Midbrain (tissue), 1 donor: ENCODE measurements around the gene OR8B8.
"Not testable (repeated sequence)": the region's sequence is repeated elsewhere in the genome, so short reads cannot be mapped to it uniquely, and the experiment has no call there.

Experiments
- DNase-seq: peaks from one replicate; lab custom pipeline; 2025; lab: John Stamatoyannopoulos, UW

The OR8B8 gene

DNA sequence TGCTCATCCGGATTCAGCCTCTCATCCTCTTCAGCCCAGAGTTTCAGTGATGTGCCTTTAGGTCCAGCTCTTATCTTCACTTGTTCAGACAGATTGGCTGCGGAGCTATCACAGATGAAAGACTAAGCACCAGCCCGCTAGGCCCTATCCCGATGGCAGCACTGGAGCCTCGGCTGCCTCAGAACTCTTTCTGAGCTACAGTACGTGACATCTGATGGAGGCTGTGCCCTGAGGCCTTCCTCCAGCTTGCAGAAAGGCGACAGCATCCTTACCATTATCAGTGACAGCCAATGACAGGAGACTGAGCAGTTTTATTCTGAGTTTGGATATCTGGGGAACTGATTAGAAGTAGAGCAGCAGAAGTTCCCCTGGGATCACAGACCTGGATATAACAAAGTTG lies 4.0 kb downstream of the OR8B8 start:
- DNase-seq, result no peak

DNA sequence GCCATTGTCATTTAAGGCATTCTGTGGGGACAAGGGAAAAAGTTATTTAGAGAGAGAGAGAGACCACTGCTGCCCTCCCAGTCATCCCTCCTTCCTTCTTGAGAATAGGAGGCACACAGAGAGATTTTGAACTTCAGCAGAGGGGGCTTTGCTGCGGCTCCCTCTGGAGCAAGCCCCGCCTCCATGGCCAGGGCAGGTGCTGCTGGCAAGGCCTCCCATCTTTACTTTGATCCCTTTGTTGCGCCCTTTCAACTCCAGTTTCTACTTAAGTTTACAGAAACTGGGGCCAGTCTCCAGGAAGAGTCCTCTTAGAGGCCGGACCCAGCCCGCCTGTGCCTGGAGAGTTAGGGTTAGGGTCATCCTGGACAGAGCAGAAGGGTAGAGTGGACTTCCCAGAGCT lies 4.4 kb downstream of the OR8B8 start:
- DNase-seq, result no peak

DNA sequence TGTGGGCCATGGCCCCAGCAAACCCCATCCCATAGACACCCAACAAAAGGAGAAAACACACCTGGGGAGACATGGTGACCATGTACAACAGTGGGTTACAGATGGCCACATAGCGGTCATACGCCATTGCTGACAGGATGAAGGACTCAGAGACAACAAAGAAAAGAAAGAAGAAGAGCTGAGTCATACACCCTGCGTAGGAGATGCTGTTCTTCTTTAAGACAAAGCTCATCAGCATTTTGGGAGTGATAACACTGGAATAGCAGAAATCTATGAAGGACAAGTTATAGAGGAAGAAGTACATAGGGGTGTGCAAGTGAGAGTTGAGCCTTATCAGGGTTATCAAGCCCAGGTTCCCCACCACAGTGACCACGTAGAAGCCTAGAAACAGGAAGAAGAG lies 4.9 kb downstream of the OR8B8 start:
- no peak for DNase-seq

DNA sequence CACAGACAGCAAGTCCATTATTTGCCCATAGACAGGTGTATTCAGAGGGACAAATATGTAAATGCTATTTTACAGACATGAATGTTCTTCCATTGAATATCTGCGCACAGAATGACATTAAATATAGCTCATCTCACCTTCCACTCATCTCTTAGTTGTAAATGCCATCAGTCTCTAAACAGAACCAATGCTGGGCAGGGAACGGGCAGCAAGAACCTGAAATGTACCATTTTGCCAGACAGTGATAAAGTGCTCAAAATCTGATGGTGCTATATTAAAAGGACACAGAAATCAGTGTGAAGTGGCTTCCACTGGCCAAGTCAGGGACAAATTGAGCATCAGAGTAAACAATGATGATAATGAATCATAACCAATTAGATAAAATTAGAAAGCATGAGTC lies 10.8 kb downstream of the OR8B8 start:
- no peak for DNase-seq

DNA sequence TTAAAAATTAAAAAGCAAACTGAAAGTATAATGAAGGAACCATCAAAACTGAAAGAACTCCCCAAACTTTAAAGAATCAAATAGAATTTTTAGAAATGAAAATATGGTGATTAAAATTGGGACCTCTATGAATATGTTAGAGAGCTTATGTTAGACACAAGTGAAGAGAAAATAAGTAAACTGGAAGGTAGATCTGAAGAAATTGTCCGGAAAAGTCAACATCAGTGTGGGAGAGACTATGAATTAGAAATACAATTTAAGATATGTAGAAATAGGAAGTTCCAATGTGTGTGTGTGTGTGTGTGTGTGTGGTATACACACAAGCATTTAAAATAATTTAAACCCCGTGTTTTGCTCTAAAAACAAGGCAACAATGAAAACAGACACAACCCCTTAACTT lies 15.9 kb downstream of the OR8B8 start:
- no peak for DNase-seq

DNA sequence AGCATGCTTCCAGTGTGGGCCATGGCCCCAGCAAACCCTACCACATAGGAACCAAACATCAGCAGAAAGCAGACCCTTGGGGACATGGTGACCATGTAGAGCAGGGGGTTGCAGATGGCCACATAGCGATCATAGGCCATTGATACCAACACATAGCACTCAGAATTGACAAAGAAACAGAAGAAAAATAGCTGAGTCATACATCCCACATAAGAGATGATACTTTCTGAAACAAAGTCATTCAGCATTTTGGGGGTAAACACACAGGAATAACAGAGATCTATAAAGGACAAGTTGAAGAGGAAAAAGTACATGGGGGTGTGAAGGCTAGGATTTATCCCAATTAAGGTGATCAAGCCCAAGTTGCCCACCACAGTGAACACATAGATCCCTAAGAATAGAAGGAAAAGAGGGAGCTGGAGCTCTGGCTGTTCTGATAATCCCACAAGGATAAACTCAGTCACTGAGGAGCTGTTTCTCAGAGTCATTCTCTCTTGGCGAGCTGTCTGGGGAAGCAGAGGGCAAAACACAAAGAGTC lies 21.0 kb downstream of the OR8B8 start, which contains the start of gene OR8B4:
Gene OR8B4 (minus strand): TSS at position 488 of the 538 bp plus-strand sequence. CDS start 0 bp downstream, at position 488.
- DNase-seq, result no peak

DNA sequence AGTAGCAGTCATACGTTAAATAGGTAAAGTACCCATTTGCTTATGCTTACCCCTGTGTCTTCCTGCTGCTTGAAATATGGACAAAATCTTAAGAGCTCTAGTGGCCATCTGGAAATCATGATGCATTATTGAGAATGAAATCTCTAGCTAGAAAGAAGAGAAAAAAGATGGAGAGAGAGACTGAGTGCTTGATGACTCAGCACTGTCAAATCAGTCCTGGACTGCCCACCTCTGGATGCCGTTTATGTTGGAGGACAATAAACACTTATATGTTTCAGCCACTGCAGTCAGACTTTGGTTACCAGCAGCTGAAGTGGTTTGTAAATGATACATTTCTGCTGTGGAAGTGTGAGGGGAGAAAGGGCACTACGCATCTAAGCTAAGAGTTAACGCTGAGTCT lies 24.5 kb downstream of the OR8B8 start:
- DNase-seq, result no peak

DNA sequence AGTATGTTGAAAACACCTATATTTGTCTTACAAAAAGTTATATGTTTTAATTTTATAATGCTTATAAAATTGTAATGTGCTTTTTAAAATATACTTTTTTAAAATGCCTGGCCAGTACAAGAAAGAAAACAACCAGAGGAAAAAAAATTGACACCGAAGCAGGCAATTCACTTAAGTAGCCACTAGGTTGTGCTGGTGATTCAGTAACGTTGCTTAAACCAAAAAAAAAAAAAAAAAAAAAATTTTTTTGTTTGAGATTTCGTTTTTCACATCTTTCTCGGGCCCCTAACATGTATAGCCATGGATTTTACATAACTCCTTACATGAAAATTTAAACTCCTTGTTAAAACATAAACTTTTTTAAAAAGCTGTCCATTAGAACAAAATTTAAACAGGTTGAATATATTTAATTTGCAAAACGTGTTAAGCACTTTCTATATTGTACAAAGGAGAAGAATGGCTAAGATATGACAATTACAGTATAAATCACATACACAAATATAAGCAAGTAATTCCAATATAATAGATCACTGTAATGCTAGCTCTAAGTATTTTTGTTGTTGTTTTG lies 30.1 kb downstream of the OR8B8 start:
- DNase-seq, result no peak

DNA sequence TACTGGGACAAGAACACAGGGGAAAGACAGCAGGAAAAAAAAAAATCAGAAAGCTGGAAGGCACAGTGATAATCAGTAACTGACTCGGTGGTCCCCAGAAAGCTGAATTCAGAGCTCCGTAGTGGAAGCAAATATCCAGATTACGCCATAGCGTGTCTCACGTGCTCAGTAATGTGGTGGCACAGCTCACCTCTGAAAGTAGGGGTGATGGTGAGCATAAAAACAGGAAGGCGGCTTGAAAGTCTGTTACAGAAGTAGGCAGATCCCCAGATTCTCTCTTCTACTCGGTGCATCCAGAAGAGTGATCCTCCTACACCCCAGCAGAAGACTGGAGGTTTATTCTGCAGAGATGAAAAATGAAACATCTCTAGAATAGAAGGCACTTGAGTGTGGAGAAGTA lies 35.6 kb downstream of the OR8B8 start:
- no peak for DNase-seq

DNA sequence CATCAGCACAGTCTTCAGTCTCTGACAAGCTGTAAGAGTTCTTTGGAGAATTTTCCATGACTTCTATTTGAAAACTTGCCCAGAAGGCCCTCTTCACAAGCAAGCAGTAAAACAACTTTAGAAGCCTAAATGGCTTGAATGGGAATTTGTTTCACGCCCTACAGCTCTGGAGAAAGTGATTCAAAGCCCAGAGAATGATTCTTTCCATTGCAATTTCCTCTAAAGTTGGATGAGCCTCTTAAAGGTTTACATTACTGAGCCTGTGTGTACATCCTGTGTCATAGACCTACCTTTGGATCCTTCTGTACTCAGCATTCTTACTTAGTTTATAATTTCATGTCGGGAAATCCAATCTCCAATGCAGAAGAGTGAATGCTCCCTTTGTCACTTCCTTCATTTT lies 39.9 kb downstream of the OR8B8 start:
- no peak for DNase-seq

DNA sequence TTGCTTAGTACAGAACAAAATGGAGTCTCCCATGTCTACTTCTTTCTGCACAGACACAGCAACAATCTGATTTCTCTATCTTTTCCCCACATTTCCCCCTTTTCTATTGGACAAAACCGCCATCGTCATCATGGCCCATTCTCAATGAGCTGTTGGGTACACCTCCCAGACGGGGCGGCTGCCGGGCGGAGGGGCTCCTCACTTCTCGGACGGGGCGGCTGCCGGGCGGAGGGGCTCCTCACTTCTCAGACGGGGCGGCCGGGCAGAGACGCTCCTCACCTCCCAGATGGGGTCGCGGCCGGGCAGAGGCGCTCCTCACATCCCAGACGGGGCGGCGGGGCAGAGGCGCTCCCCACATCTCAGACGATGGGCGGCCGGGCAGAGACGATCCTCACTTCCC lies 42.3 kb downstream of the OR8B8 start:
- DNase-seq, result not testable (repeated sequence)

DNA sequence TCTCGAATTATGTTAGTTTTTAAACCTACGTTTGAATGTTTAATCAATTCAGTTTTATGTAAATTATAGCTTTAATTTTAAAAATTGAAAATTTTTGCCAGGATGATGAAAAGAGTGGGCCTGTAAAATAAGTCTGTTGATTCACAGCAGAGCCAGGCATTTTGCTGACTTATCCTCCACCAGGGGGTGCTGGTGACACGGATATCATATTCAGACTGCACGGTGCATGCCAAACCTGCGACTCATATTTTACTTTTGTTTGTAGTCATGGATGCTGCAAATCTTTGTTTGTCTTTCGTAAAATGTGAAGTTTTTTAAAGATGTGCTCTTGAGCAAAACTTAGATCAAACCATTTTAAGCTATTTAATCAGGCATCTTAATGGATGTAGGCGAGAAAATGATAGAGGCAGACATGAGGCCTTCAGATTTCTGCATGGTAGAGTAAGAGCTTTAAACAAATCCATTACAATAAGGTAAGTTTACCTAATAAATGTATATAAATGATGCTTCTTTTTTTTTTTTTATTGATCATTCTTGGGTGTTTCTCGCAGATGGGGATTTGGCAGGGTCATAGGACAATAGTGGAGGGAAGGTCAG lies 43.1 kb downstream of the OR8B8 start:
- peak; percentile 19 for DNase-seq

DNA sequence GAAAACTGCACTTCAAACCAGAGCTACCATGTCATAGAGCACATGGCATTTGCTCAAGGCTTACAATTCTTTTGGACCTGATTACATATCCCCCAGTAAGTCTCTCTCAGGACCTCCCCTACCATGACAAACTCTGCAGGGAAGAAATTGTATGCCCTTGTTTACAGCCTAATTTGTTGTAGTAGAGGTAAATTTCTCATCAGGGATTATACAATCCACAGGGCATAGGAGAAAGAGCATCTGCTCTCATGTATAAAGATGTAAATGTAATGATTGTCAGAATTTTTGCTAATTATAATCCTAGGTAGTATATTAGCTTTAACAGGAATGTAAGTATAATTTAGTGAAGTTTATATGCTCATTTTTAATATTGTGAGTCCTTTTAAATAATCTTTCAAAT lies 46.6 kb downstream of the OR8B8 start, which contains the start of gene OR8B3:
Gene OR8B3 (minus strand): TSS at position 101 of the 400 bp plus-strand sequence. CDS start 1,673 bp downstream, outside the sequence.
- DNase-seq, result no peak

DNA sequence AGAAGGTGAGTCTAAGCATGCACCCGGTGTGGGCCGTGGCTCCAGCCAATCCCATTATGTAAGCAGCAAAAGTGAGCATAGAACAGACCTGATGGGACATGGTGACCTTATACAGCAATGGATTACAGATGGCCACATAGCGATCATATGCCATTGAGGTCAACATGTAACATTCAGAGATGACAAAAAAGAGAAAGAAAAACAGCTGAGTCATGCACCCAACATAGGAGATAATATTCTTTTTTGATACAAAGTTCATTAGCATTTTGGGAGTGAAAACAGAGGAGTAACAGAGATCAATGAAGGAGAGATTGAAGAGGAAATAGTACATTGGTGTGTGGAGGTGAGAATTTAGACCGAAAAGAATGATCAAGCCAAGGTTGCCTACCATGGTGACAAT lies 48.6 kb downstream of the OR8B8 start:
- DNase-seq, result not testable (repeated sequence)

DNA sequence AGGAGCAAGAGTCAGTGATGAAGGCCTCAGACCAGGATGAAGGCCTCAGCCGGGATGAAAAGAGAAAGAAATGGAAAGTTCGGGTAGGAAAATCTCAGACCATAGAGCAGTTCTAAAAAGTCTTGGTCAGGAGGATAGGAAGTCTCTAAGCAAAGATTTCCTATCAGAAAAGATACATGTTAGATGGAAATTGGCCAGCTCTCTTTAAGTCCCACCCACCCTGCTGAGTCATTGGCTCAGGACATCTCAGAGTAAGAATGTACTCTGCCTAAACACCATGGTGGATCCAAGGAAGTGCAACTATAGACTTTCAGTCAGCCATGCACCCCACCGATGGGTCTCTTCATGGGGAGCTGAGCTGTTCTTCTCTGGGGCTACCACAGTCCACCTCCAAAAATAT lies 51.1 kb downstream of the OR8B8 start:
- no peak for DNase-seq
